HFFc6 (cell line): Measurements from ENCODE around the gene DUSP1. TPM values are rescaled to one million over a fixed set of nuclear protein-coding genes. Genes with fewer than 3 reads are reported as not detected.

ENCODE experiments used
- DNase-seq: peaks from one replicate; pipeline ENCODE4 v3.0.0-alpha.2; 2018
- H3K27ac Mint-ChIP-seq: 2 replicates; pipeline ENCODE4 v1.8.0; 2020; ENCODE audit warnings: mild to moderate bottlenecking, mixed read lengths
- H3K27me3 Mint-ChIP-seq: 2 replicates; pipeline ENCODE4 v1.8.0; 2021; ENCODE audit warnings: mild to moderate bottlenecking, moderate library complexity, mixed read lengths; ENCODE audit not compliant: insufficient read depth
- H3K36me3 Mint-ChIP-seq: 2 replicates; pipeline ENCODE4 v1.8.0; 2021; ENCODE audit warnings: low read depth, mixed read lengths
- H3K4me1 Mint-ChIP-seq: 2 replicates; pipeline ENCODE4 v1.8.0; 2020; ENCODE audit warnings: low read depth, mixed read lengths
- H3K4me3 Mint-ChIP-seq: 2 replicates; pipeline ENCODE4 v1.8.0; 2020; ENCODE audit warnings: mild to moderate bottlenecking, moderate library complexity, mixed read lengths
- H3K9me3 Mint-ChIP-seq: 2 replicates; pipeline ENCODE4 v1.8.0; 2020; ENCODE audit warnings: mild to moderate bottlenecking, mixed read lengths
- total RNA-seq, 6 experiments: library from RNA; stranded (reverse); fragmentation: NEBNext Ultra II Directional; extraction: Animal tissue kit (Norgen Biotek cat#: 25700); gene quantifications; 2 replicates in 1 of 6; 3 replicates in 5 of 6; pipeline ENCODE4 v1.2.3, GENCODE V29; 2021
- TF ChIP-seq, protein P1 (sequence below): fragments of 200-600 bp; sonication (generic); IDR thresholded peaks from 2 replicates; pipeline ENCODE4 v1.5.0; 2021; ENCODE audit warnings: antibody characterized with exemption, mild to moderate bottlenecking

DUSP1 gene
- total RNA-seq, 6 experiments from 2014 or later: 213 to 319 (median 307) TPM

DNA sequence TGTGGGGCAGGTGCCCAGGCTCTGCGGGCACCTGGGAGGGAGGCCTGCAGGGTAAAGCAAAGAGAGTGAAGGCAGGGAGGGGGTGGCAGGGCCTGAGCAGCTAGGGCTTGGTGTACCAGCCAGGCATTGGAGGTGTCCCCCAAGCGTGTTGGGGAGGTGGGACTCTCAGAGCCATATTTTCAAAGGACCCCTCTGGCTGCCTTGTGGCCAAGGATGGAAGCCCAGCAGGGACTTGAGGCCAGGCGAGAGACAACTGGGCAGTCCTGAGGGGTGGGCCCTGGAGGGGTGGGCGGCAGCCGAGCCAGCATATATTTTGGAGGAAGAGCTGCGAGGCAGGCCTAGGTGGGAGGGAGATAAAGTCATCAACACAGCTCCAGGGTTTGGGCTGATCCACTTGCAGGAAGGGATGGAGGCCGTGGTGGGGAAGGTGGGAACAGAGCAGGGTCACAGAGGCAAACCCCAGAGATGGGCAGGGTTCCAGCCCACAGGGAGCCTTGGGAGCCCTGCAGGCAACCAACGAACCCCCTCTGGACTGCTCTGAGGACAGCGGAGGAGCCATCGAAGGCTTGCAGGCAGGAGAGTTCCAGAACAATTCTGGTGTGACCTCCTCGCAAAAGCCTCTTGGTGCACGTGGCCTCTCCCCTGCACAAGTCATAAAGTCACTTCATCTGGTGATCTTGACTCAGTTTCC is 35.7 kb downstream of the DUSP1 start:
- Mint-ChIP-seq H3K9me3 (no peaks in the 10 kb centered on the region), H3K36me3 (no peaks in the 10 kb centered on the region), H3K4me3 (no peak overlapping the region), H3K4me1 (peaks cover 39% of the 10 kb centered on the region), H3K27me3 (peaks cover 3% of the 10 kb centered on the region), H3K27ac (peak overlapping the region; percentile 63)
- no peak for DNase-seq
- TF ChIP-seq, protein P1, sequence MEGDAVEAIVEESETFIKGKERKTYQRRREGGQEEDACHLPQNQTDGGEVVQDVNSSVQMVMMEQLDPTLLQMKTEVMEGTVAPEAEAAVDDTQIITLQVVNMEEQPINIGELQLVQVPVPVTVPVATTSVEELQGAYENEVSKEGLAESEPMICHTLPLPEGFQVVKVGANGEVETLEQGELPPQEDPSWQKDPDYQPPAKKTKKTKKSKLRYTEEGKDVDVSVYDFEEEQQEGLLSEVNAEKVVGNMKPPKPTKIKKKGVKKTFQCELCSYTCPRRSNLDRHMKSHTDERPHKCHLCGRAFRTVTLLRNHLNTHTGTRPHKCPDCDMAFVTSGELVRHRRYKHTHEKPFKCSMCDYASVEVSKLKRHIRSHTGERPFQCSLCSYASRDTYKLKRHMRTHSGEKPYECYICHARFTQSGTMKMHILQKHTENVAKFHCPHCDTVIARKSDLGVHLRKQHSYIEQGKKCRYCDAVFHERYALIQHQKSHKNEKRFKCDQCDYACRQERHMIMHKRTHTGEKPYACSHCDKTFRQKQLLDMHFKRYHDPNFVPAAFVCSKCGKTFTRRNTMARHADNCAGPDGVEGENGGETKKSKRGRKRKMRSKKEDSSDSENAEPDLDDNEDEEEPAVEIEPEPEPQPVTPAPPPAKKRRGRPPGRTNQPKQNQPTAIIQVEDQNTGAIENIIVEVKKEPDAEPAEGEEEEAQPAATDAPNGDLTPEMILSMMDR: no peak

DNA sequence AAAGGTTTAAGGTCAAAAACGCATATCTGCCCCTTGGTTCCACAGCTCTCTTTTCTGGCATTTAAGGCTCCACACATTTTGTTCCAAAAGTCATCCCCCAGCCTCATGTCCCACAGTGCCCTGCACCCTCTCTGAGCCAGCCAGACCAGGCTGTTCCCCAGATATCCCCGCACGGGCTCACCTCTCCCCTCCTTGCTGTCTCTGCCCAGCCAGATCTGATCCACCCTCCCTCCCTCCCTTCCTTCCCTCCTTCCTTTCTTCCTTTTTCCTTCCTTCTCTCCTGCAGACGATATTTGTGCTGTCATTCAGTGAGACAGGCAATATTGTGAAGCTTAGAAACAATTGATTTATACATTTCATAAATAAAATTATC is 37.0 kb downstream of the DUSP1 start:
- peak overlapping the region; percentile 100 for H3K27ac Mint-ChIP-seq
- H3K9me3 Mint-ChIP-seq: no peaks in the 10 kb centered on the region

DNA sequence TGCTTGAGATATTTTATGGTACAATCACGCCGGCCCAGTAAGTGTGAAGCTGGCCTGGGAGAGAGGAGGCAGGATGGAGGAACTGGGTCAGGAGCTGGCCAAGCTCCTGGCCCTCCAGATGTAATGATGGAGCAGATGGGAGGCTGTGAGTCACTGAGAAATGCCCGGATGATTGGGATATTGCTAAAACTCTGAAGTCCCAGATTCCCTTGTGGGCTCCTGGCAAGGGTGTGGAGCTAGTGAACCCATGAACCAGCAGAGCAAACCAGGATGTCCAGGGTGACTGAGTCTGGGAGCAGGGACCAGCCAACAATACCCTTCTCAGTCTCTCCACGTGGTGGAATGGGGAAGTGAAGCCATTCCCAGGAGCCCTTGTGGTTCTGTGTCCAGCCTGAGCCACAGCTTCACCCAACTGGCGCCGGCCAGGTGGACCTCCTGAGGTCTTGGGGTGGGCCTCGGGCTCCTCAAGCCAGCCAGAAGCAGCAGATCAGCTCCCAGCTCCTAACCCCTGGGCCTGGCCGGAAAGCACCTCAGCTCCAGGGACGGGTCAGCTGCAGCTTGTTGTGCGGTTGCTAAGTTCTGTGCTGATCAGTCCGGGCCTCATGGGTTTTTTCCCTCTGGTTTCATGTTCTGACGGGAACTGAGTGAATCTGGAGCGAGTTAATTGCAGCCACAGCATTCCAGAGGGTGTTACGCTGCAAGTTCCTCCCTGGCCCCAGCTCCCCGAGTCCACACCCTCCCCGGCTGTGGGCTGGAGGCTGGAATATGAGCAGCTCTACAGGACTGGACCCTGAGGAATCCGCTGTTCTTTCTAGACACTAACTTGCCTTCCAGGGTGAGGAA is 37.6 kb downstream of the DUSP1 start:
- H3K36me3 Mint-ChIP-seq: no peaks in the 10 kb centered on the region
- H3K27ac Mint-ChIP-seq: peak overlapping the region; percentile 100
- peak overlapping the region; percentile 78 for H3K4me3 Mint-ChIP-seq
- TF ChIP-seq, protein P1: no peak
- H3K9me3 Mint-ChIP-seq: no peaks in the 10 kb centered on the region
- peaks cover 36% of the 10 kb centered on the region for H3K4me1 Mint-ChIP-seq
- peaks cover 3% of the 10 kb centered on the region for H3K27me3 Mint-ChIP-seq
- DNase-seq: peak; percentile 98

More for the DNA sequence above, 37.0 kb downstream of the DUSP1 start:
- TF ChIP-seq, protein P1: no peak
- DNase-seq: no peak
- Mint-ChIP-seq H3K4me3 (peak overlapping the region; percentile 78), H3K27me3 (peaks cover 3% of the 10 kb centered on the region), H3K4me1 (peaks cover 36% of the 10 kb centered on the region), H3K36me3 (no peaks in the 10 kb centered on the region)

DNA sequence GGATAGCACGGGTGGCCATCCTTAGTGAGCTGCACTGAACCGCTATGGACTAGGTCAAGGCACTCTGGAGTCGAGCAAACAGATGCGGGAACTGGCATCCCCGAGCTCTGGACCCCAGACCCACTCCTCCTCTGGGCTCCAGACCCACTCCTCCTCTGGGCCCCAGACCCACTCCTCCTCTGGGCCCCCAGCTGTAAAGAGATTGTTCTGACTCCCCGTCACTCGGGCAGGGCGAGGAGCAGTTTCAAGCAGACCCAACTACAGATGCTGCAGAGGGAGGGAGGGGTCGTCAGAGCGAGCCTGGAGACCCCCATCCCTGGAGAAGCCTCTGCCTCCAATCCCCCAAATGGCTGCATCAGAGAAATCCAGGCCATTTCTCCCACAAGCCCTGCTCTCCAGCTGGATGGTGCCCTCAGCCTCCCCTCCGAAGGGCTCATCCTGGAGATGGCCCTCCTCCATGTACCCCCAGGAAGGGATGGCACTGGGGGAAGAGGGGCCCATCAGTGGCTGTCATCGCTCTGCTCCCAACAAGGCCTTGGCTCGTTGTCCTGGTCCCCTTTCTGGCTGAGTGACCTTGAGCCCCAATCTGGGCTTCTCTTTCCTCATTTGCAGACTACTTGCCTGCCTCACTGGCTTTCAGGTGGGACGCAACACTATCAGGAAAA is 38.7 kb downstream of the DUSP1 start:
- TF ChIP-seq, protein P1: no peak
- Mint-ChIP-seq H3K36me3 (no peaks in the 10 kb centered on the region), H3K27me3 (peaks cover 3% of the 10 kb centered on the region), H3K9me3 (no peaks in the 10 kb centered on the region), H3K4me1 (peaks cover 36% of the 10 kb centered on the region), H3K27ac (peak overlapping the region; percentile 100), H3K4me3 (peak overlapping the region; percentile 78)
- DNase-seq: no peak

DNA sequence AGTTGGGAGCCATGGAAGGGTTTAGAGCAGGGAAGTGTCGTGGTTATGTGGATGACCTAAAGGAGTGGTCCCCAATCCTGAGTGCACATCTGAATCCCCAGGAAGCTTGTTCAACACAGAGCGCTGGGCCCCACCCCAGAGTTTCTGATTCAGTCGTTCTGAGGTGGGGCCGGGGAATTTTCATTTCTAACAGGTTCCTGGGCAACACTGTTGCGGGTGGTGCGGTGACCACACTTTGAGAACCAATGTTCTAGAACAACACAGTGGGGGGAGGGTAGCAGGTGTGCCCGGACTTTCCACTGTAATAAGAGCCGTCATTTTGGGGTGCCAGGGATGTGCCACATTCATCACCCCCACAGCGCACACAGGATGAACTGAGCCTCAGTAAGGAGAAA is 39.3 kb downstream of the DUSP1 start:
- H3K4me1 Mint-ChIP-seq: peaks cover 36% of the 10 kb centered on the region
- H3K27ac Mint-ChIP-seq: peak overlapping the region; percentile 100
- peaks cover 3% of the 10 kb centered on the region for H3K27me3 Mint-ChIP-seq
- H3K4me3 Mint-ChIP-seq: no peak overlapping the region; the same call in 1 of the 2 replicates
- no peaks in the 10 kb centered on the region for H3K36me3 Mint-ChIP-seq
- no peak for DNase-seq
- H3K9me3 Mint-ChIP-seq: no peaks in the 10 kb centered on the region
- TF ChIP-seq, protein P1: no peak
